ENCODE results near the gene TMEM39A.

TMEM39A gene

GRCh38 chr3:119453822-119454221, 9.6 kb downstream of the TMEM39A start:
- DNase-seq (ENCODE audit: low read depth) = no peak

GRCh38 chr3:119444590-119444989, 18.8 kb downstream of the TMEM39A start:
- DNase-seq (ENCODE audit: low read depth) = no peak

GRCh38 chr3:119443179-119443578, 20.2 kb downstream of the TMEM39A start:
- no peak for DNase-seq (ENCODE audit: low read depth)

- no peak for DNase-seq (ENCODE audit: low read depth)
Observed at GRCh38 chr3:119437691-119438258, 25.6 kb downstream of the TMEM39A start.

GRCh38 chr3:119436977-119437376, 26.4 kb downstream of the TMEM39A start:
- DNase-seq (ENCODE audit: low read depth) = no peak

GRCh38 chr3:119434703-119435102, 28.7 kb downstream of the TMEM39A start:
- no peak for DNase-seq (ENCODE audit: low read depth)

- no peak for DNase-seq (ENCODE audit: low read depth)
Observed at GRCh38 chr3:119433613-119434325, 29.6 kb downstream of the TMEM39A start.

GRCh38 chr3:119428538-119428937, 34.9 kb downstream of the TMEM39A start:
- DNase-seq (ENCODE audit: low read depth) = peak; percentile 26

- no peak for DNase-seq (ENCODE audit: low read depth)
Observed at GRCh38 chr3:119427669-119428068, 35.7 kb downstream of the TMEM39A start.

GRCh38 chr3:119420196-119420595, 43.2 kb downstream of the TMEM39A start:
- DNase-seq (ENCODE audit: low read depth) = no peak

GRCh38 chr3:119418641-119419040, 44.8 kb downstream of the TMEM39A start:
- peak; percentile 19 for DNase-seq (ENCODE audit: low read depth)

- no peak for DNase-seq (ENCODE audit: low read depth)
Observed at GRCh38 chr3:119417771-119418512, 45.5 kb downstream of the TMEM39A start.

GRCh38 chr3:119416873-119417272, 46.5 kb downstream of the TMEM39A start:
- no peak for DNase-seq (ENCODE audit: low read depth)

GRCh38 chr3:119413603-119414280, 49.7 kb downstream of the TMEM39A start:
- no peak for DNase-seq (ENCODE audit: low read depth)

GRCh38 chr3:119409844-119410243, 53.6 kb downstream of the TMEM39A start:
- peak; percentile 14 for DNase-seq (ENCODE audit: low read depth)

- no peak for DNase-seq (ENCODE audit: low read depth)
Observed at GRCh38 chr3:119408243-119408950, 55.0 kb downstream of the TMEM39A start.

- DNase-seq (ENCODE audit: low read depth) = no peak
Observed at GRCh38 chr3:119405315-119405714, 58.1 kb downstream of the TMEM39A start.

- no peak for DNase-seq (ENCODE audit: low read depth)
Observed at GRCh38 chr3:119403201-119403600, 60.2 kb downstream of the TMEM39A start.

- no peak for DNase-seq (ENCODE audit: low read depth)
Observed at GRCh38 chr3:119402791-119403190, 60.6 kb downstream of the TMEM39A start.

GRCh38 chr3:119401503-119402440, 61.6 kb downstream of the TMEM39A start:
- DNase-seq (ENCODE audit: low read depth) = no peak

GRCh38 chr3:119401069-119401468, 62.3 kb downstream of the TMEM39A start:
- no peak for DNase-seq (ENCODE audit: low read depth)
